SK-N-SH (cell line): ENCODE data around the gene TFEB. TPM values are rescaled to one million over a fixed set of nuclear protein-coding genes. Genes with fewer than 3 reads are reported as not detected.

Source experiments
- CTCF ChIA-PET: fragments of 300-600, 350-600 bp; formaldehyde crosslinking; extraction: SDS; loops from one replicate; lab custom pipeline; 2021; lab: Yijun Ruan, JAX
- POLR2A ChIA-PET: fragments of 350-600 bp; sonication (Branson Sonifier 250); formaldehyde crosslinking; extraction: SDS; loops from one replicate; lab custom pipeline; 2020; ENCODE audit warnings: antibody characterized with exemption, inconsistent platforms; lab: Yijun Ruan, JAX
- DNase-seq: peaks from one replicate; pipeline ENCODE4 v3.0.0; 2012
- H2AFZ ChIP-seq: fragments of 200-600 bp; sonication (generic); 2 replicates; pipeline ENCODE4 v1.8.1; 2016; ENCODE audit warnings: antibody characterized with exemption, mild to moderate bottlenecking, low read depth
- H3F3A ChIP-seq: fragments of 200-600 bp; sonication (generic); replicated peaks from 2 replicates; pipeline ENCODE3; 2016; ENCODE audit warnings: antibody characterized with exemption, mild to moderate bottlenecking; ENCODE audit not compliant: insufficient read depth
- H3K27ac ChIP-seq, 2 experiments: fragments of 200-500 bp in 1 of 2; fragments of 200-600 bp in 1 of 2; sonication (Bioruptor generic) in 1 of 2; sonication (generic), shearing (Covaris generic) in 1 of 2; 2 replicates each; pipeline versions ENCODE4 v1.5.1 to v1.6.1; 2014 to 2016; ENCODE audit warnings: low read depth in 2 of 2, inconsistent platforms in 1 of 2, low read length in 1 of 2, mild to moderate bottlenecking in 1 of 2, mixed read lengths in 1 of 2
- H3K27me3 ChIP-seq: fragments of 200-600 bp; sonication (generic), shearing (Covaris generic); 2 replicates; pipeline ENCODE4 v1.6.1; 2016; ENCODE audit warnings: mixed run types; ENCODE audit not compliant: insufficient read depth
- H3K36me3 ChIP-seq, 2 experiments: fragments of 200-500 bp in 1 of 2; fragments of 200-600 bp in 1 of 2; sonication (Bioruptor generic) in 1 of 2; sonication (generic) in 1 of 2; replicated peaks in 1 of 2; 2 replicates each; pipeline versions ENCODE3 to v1.5.1; 2014 to 2016; ENCODE audit warnings: low read length in 1 of 2, mild to moderate bottlenecking in 1 of 2; ENCODE audit not compliant: insufficient read depth in 2 of 2, control insufficient read depth in 1 of 2
- H3K4me1 ChIP-seq, 2 experiments: fragments of 200-500 bp in 1 of 2; fragments of 200-600 bp in 1 of 2; sonication (Bioruptor generic) in 1 of 2; sonication (generic), shearing (Covaris generic) in 1 of 2; 2 replicates each; pipeline versions ENCODE4 v1.5.1 to v1.6.1; 2014 to 2016; ENCODE audit warnings: low read depth in 1 of 2, low read length in 1 of 2, mixed run types in 1 of 2; ENCODE audit not compliant: insufficient read depth in 2 of 2, control insufficient read depth in 1 of 2
- H3K4me2 ChIP-seq: fragments of 200-600 bp; sonication (generic), shearing (Covaris generic); 2 replicates; pipeline ENCODE4 v1.6.1; 2017; ENCODE audit warnings: mixed run types
- H3K4me3 ChIP-seq, 2 experiments: fragments of 200-500 bp in 1 of 2; fragments of 200-600 bp in 1 of 2; sonication (Bioruptor generic) in 1 of 2; sonication (generic), shearing (Covaris generic) in 1 of 2; 2 replicates each; pipeline versions ENCODE4 v1.5.1 to v1.8.1; 2014 to 2016; ENCODE audit warnings: low read depth in 2 of 2, inconsistent platforms in 1 of 2, low read length in 1 of 2, mild to moderate bottlenecking in 1 of 2, mixed read lengths in 1 of 2, moderate library complexity in 1 of 2
- H3K79me2 ChIP-seq: fragments of 200-600 bp; sonication (generic); 2 replicates; pipeline ENCODE4 v1.8.1; 2017; ENCODE audit warnings: mild to moderate bottlenecking; ENCODE audit not compliant: insufficient read depth
- H3K9ac ChIP-seq: fragments of 200-600 bp; sonication (generic); 2 replicates; pipeline ENCODE4 v1.6.1; 2017; ENCODE audit warnings: mixed run types
- H3K9me2 ChIP-seq: fragments of 200-600 bp; sonication (generic); 2 replicates; pipeline ENCODE4 v1.6.1; 2017; ENCODE audit warnings: mixed run types
- H3K9me3 ChIP-seq: fragments of 200-600 bp; sonication (generic); 2 replicates; pipeline ENCODE4 v1.6.1; 2017; ENCODE audit warnings: mixed run types, mild to moderate bottlenecking, moderate library complexity
- H4K20me1 ChIP-seq: fragments of 200-600 bp; sonication (generic); 2 replicates; pipeline ENCODE4 v1.6.1; 2017; ENCODE audit warnings: mild to moderate bottlenecking, mixed run types; ENCODE audit not compliant: insufficient read depth
- EP300 ChIP-seq, 2 experiments: IDR thresholded peaks; 2 replicates each; pipeline versions ENCODE4 v1.4.0 to v1.6.1; 2012; ENCODE audit warnings: borderline replicate concordance in 1 of 2, low read depth in 1 of 2, low read length in 1 of 2
- FOXJ3 ChIP-seq: sonication (generic); formaldehyde crosslinking; IDR thresholded peaks from 2 replicates; pipeline ENCODE4 v1.5.1; 2020; ENCODE audit warnings: mild to moderate bottlenecking, missing genetic modification reagents
- GABPA ChIP-seq: IDR thresholded peaks from 2 replicates; pipeline ENCODE4 v1.4.0; 2012; ENCODE audit warnings: low read depth, mild to moderate bottlenecking
- MEF2A ChIP-seq: IDR thresholded peaks from 2 replicates; pipeline ENCODE4 v1.4.0; 2012; ENCODE audit warnings: low read depth, borderline replicate concordance
- MXI1 ChIP-seq: IDR thresholded peaks from 2 replicates; pipeline ENCODE4 v1.6.1; 2012; ENCODE audit warnings: mild to moderate bottlenecking, low read depth, low read length, improper control_type of control experiment
- NFIC ChIP-seq: IDR thresholded peaks from 2 replicates; pipeline ENCODE4 v1.4.0; 2012; ENCODE audit warnings: borderline replicate concordance
- NRF1 ChIP-seq: IDR thresholded peaks from 2 replicates; pipeline ENCODE4 v1.6.1; 2012; ENCODE audit warnings: low read depth, mild to moderate bottlenecking, low read length
- POLR2AphosphoS5 ChIP-seq: IDR thresholded peaks from 2 replicates; pipeline ENCODE4 v1.6.1; 2012; ENCODE audit warnings: low read depth, low read length
- SIN3A ChIP-seq: IDR thresholded peaks from 2 replicates; pipeline ENCODE4 v1.6.1; 2012; ENCODE audit warnings: low read depth, mild to moderate bottlenecking, low read length, moderate library complexity, borderline replicate concordance
- SMC3 ChIP-seq: IDR thresholded peaks from 2 replicates; pipeline ENCODE4 v1.6.1; 2012; ENCODE audit warnings: low read depth, low read length, improper control_type of control experiment
- TAF1 ChIP-seq: IDR thresholded peaks from 2 replicates; pipeline ENCODE4 v1.6.1; 2012; ENCODE audit warnings: low read depth, mild to moderate bottlenecking, low read length, moderate library complexity, borderline replicate concordance
- YY1 ChIP-seq: IDR thresholded peaks from 2 replicates; pipeline ENCODE4 v1.4.0; 2012; ENCODE audit warnings: low read depth, mild to moderate bottlenecking
- WGBS: methylation state at CpG from one replicate; pipeline ENCODE4 v1.1.6; 2017; ENCODE audit warnings: low lambda C conversion rate; 5-methylcytosine and 5-hydroxymethylcytosine counted together
- polyA plus RNA-seq, 3 experiments: library from polyadenylated mRNA; depleted of rRNA; stranded (reverse); fragments of >200 nt; gene quantifications; 2 replicates each; pipeline ENCODE4 v1.2.3, GENCODE V29; 2012
- TF ChIP-seq, protein P1 (sequence below): IDR thresholded peaks from 2 replicates; pipeline ENCODE4 v1.4.0; 2012; ENCODE audit warnings: low read depth, borderline replicate concordance
- TF ChIP-seq, protein P2 (sequence below): IDR thresholded peaks from 2 replicates; pipeline ENCODE4 v1.6.1; 2012; ENCODE audit warnings: mild to moderate bottlenecking, low read depth, low read length, moderate library complexity
- TF ChIP-seq, protein P3 (sequence below): IDR thresholded peaks from 2 replicates; pipeline ENCODE4 v1.4.0; 2012; ENCODE audit warnings: low read depth
- TF ChIP-seq, protein P4 (sequence below): IDR thresholded peaks from 2 replicates; pipeline ENCODE4 v1.4.0; 2012; ENCODE audit warnings: low read depth, borderline replicate concordance
- TF ChIP-seq, protein P5 (sequence below): fragments of 150-350 bp; IDR thresholded peaks from 2 replicates; pipeline ENCODE4 v1.6.1; 2016; ENCODE audit warnings: mild to moderate bottlenecking, low read depth, low read length

The TFEB gene
- polyA plus RNA-seq, 1 of the 3 experiments (the other 2 are of a cell fraction), result 6.2 TPM

DNA sequence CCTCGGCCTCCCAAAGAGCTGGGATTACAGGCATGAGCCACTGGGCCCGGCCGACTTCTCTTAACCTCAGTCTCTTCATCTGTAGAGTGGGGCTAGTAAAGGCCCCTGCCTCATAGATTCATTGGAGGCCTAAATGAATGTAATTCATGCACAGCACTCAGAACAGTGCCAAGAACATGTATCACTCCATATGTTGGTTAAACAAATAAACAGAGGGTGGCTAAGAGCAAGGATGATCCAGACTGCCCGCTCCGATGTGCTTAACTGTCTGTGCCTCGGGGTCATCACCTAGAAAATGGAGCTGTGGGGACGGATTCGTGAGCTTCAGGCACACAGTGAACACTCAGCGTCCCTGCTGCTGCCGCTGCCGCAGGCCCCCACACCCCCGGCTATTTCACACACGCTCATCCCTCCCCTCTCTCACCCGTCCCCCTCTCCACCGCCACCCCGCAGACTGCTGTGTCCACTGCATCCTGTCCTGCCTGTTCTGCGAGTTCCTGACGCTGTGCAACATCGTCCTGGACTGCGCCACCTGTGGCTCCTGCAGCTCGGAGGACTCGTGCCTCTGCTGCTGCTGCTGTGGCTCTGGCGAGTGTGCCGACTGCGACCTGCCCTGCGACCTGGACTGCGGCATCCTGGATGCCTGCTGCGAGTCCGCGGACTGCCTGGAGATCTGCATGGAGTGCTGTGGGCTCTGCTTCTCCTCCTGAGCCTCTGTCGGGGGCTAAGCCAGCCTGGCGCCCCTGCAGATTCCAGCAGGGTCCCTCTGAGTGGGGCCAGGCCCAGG, 82.3 kb downstream of the TFEB start:
- Histone ChIP-seq H4K20me1 (no peaks in the 10 kb centered on the region), H3K27me3 (no peaks in the 10 kb centered on the region), H2AFZ (no peak overlapping the region), H3K4me3 (no peak overlapping the region), H3K79me2 (no peaks in the 10 kb centered on the region), H3K9me2 (no peaks in the 10 kb centered on the region), H3K9ac (no peak overlapping the region), H3K9me3 (no peaks in the 10 kb centered on the region), H3K4me1 (peaks cover 0 to 18% of the 10 kb centered on the region in 2 experiments; a peak in 1 of 4 replicates), H3F3A (no peaks in the 10 kb centered on the region), H3K4me2 (no peak overlapping the region), H3K36me3 (no peaks in the 10 kb centered on the region), H3K27ac (no peak overlapping the region)
- WGBS, result 83% methylated on average over 14 of the region's 32 CpGs
- CTCF ChIA-PET, result interaction anchor here (0.6 to 2.1 kb wide), 3 partner anchors 50 to 285 kb away, joined by 3 to 8 read pairs (median 7); no protein-coding TSS in a partner anchor
- TF ChIP-seq YY1 (no peak), TAF1 (no peak), NFIC (no peak), SIN3A (no peak), SMC3 (no peak), MEF2A (no peak), FOXJ3 (no peak), EP300 (IDR thresholded peaks at IDR 0.05; ENCODE audit: borderline replicate concordance in 1 of 2, low read depth in 1 of 2, low read length in 1 of 2) (no peak), POLR2AphosphoS5 (no peak), MXI1 (no peak), NRF1 (no peak), GABPA (no peak)
- TF ChIP-seq, protein P1, sequence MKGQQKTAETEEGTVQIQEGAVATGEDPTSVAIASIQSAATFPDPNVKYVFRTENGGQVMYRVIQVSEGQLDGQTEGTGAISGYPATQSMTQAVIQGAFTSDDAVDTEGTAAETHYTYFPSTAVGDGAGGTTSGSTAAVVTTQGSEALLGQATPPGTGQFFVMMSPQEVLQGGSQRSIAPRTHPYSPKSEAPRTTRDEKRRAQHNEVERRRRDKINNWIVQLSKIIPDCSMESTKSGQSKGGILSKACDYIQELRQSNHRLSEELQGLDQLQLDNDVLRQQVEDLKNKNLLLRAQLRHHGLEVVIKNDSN, result no peak
- TF ChIP-seq, protein P2, sequence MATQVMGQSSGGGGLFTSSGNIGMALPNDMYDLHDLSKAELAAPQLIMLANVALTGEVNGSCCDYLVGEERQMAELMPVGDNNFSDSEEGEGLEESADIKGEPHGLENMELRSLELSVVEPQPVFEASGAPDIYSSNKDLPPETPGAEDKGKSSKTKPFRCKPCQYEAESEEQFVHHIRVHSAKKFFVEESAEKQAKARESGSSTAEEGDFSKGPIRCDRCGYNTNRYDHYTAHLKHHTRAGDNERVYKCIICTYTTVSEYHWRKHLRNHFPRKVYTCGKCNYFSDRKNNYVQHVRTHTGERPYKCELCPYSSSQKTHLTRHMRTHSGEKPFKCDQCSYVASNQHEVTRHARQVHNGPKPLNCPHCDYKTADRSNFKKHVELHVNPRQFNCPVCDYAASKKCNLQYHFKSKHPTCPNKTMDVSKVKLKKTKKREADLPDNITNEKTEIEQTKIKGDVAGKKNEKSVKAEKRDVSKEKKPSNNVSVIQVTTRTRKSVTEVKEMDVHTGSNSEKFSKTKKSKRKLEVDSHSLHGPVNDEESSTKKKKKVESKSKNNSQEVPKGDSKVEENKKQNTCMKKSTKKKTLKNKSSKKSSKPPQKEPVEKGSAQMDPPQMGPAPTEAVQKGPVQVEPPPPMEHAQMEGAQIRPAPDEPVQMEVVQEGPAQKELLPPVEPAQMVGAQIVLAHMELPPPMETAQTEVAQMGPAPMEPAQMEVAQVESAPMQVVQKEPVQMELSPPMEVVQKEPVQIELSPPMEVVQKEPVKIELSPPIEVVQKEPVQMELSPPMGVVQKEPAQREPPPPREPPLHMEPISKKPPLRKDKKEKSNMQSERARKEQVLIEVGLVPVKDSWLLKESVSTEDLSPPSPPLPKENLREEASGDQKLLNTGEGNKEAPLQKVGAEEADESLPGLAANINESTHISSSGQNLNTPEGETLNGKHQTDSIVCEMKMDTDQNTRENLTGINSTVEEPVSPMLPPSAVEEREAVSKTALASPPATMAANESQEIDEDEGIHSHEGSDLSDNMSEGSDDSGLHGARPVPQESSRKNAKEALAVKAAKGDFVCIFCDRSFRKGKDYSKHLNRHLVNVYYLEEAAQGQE, result no peak
- TF ChIP-seq, protein P3, sequence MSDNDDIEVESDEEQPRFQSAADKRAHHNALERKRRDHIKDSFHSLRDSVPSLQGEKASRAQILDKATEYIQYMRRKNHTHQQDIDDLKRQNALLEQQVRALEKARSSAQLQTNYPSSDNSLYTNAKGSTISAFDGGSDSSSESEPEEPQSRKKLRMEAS, result no peak
- TF ChIP-seq, protein P4, sequence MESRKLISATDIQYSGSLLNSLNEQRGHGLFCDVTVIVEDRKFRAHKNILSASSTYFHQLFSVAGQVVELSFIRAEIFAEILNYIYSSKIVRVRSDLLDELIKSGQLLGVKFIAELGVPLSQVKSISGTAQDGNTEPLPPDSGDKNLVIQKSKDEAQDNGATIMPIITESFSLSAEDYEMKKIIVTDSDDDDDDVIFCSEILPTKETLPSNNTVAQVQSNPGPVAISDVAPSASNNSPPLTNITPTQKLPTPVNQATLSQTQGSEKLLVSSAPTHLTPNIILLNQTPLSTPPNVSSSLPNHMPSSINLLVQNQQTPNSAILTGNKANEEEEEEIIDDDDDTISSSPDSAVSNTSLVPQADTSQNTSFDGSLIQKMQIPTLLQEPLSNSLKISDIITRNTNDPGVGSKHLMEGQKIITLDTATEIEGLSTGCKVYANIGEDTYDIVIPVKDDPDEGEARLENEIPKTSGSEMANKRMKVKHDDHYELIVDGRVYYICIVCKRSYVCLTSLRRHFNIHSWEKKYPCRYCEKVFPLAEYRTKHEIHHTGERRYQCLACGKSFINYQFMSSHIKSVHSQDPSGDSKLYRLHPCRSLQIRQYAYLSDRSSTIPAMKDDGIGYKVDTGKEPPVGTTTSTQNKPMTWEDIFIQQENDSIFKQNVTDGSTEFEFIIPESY, result no peak
- TF ChIP-seq, protein P5, sequence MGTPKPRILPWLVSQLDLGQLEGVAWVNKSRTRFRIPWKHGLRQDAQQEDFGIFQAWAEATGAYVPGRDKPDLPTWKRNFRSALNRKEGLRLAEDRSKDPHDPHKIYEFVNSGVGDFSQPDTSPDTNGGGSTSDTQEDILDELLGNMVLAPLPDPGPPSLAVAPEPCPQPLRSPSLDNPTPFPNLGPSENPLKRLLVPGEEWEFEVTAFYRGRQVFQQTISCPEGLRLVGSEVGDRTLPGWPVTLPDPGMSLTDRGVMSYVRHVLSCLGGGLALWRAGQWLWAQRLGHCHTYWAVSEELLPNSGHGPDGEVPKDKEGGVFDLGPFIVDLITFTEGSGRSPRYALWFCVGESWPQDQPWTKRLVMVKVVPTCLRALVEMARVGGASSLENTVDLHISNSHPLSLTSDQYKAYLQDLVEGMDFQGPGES, result no peak
- no peak for DNase-seq
- POLR2A ChIA-PET, result no interaction called here
